ENCODE measurements around the gene ARFGEF3. TPM values are rescaled to one million over a fixed set of nuclear protein-coding genes. Genes with fewer than 3 reads are reported as not detected.
A peak's percentile ranks its signal among the peaks of the same experiment; 100 is the strongest.
"Not testable (repeated sequence)": the region's sequence is repeated elsewhere in the genome, so short reads cannot be mapped to it uniquely, and the experiment has no call there.

The ARFGEF3 gene
- total and polyA plus RNA-seq, 11 donors: 0.58 to 11.9 (median 2.5) TPM

- peaks cover 0 to 6% (median 0%) of the 10 kb centered on the region in 12 donors for H3K4me1 ChIP-seq
- peak; percentile 63 to 88 (median 85) for ATAC-seq
Measured at GRCh38 chr6:138115877-138116660, 45.7 kb upstream of the ARFGEF3 start.

GRCh38 chr6:138116661-138116999 lies 45.1 kb upstream of the ARFGEF3 start:
- ATAC-seq (no peak), DNase-seq (no peak)
- Histone ChIP-seq H3K9me3 (no peaks in the 10 kb centered on the region), H3K4me3 (no peak overlapping the region), H3K27ac (no peak overlapping the region), H3K4me1 (peaks cover 0 to 6% (median 0%) of the 10 kb centered on the region in 12 donors), H3K27me3 (peaks cover 0 to 10% (median 0%) of the 10 kb centered on the region in 9 donors), H3K36me3 (no peaks in the 10 kb centered on the region)
- WGBS, 4 donors: 69 to 73% (median 72%) methylated on average over 3 of the region's 3 CpGs
- TF ChIP-seq POLR2A (IDR thresholded peaks at IDR 0.05) (no peak), CTCF (IDR thresholded peaks at IDR 0.05) (no peak)
- intact Hi-C loops (cut with DNase I): loop anchor here (1.0 to 10.0 kb wide), 22 partner anchors 161 to 651 kb away; partner anchors contain the start of gene HEBP2 (in 8 of the 10)

More at GRCh38 chr6:138115877-138116660, 45.7 kb upstream of the ARFGEF3 start:
- peaks cover 0 to 10% (median 0%) of the 10 kb centered on the region in 9 donors for H3K27me3 ChIP-seq
- DNase-seq: peak; percentile 24 to 63 (median 50)
- intact Hi-C loops (cut with DNase I): loop anchor here (1.0 to 10.0 kb wide), 22 partner anchors 161 to 651 kb away; partner anchors contain the start of gene HEBP2 (in 8 of the 10)
- no peak overlapping the region for H3K4me3 ChIP-seq
- H3K9me3 ChIP-seq: no peaks in the 10 kb centered on the region
- H3K27ac ChIP-seq: no peak overlapping the region
- WGBS, 4 donors: 22 to 24% (median 23%) methylated on average over 13 of the region's 13 CpGs
- no peaks in the 10 kb centered on the region for H3K36me3 ChIP-seq
- no peak for TF ChIP-seq POLR2A (IDR thresholded peaks at IDR 0.05)
- TF ChIP-seq CTCF (IDR thresholded peaks at IDR 0.05): peak; percentile 66 to 85 (median 74)

GRCh38 chr6:138117376-138117914 lies 44.3 kb upstream of the ARFGEF3 start:
- H3K4me3 ChIP-seq: no peak overlapping the region
- ATAC-seq (no peak), DNase-seq (no peak)
- no peak overlapping the region for H3K27ac ChIP-seq
- H3K36me3 ChIP-seq: no peaks in the 10 kb centered on the region
- peaks cover 0 to 10% (median 0%) of the 10 kb centered on the region in 9 donors for H3K27me3 ChIP-seq
- intact Hi-C loops (cut with DNase I): loop anchor here (2.0 to 10.0 kb wide), 21 partner anchors 160 to 650 kb away; partner anchors contain the start of gene HEBP2 (in 7 of the 10)
- H3K9me3 ChIP-seq: no peaks in the 10 kb centered on the region
- H3K4me1 ChIP-seq: peaks cover 0 to 6% (median 0%) of the 10 kb centered on the region in 12 donors
- TF ChIP-seq POLR2A (IDR thresholded peaks at IDR 0.05): no peak
- no peak for TF ChIP-seq CTCF (IDR thresholded peaks at IDR 0.05)
- 89 to 93% (median 90%) methylated on average over 8 of the region's 8 CpGs for WGBS, 4 donors

DNA sequence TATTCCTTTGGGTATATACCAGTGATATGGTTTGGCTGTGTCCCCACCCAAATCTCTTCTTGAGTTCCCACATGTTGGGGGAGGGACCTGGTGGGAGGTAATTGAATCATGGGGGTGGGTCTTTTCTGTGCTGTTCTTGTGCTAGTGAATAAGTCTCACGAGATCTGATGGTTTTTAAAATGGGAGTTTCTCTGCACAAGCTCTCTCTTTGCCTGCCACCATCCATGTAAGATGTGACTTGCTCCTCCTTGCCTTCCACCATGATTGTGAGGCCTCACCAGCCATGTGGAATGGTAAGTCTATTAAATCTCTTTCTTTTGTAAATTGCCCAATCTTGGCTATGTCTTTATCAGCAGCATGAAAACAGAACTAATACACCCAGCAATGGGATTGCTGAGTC lies 42.5 kb upstream of the ARFGEF3 start:
- H3K27ac ChIP-seq, H3K4me3 ChIP-seq, DNase-seq, H3K9me3 ChIP-seq, ATAC-seq, H3K4me1 ChIP-seq, H3K36me3 ChIP-seq: not testable (repeated sequence)
- H3K27me3 ChIP-seq: peaks cover 0 to 10% (median 0%) of the 10 kb centered on the region in 9 donors
- intact Hi-C loops (cut with DNase I): loop anchor here (5.0 to 10.0 kb wide), 16 partner anchors 158 to 648 kb away; partner anchors contain the start of gene HEBP2 (in 7 of the 10)
- WGBS, 4 donors: 84 to 95% (median 89%) methylated on average over 1 of the region's 1 CpG

All from heart left ventricle (tissue), 16 donors.